IPS-11a (cell line): ENCODE measurements around the gene EHD3.
"Not testable (repeated sequence)": the region's sequence is repeated elsewhere in the genome, so short reads cannot be mapped to it uniquely, and the experiment has no call there.

Source experiments
- H3K4me3 ChIP-seq: one replicate; pipeline ENCODE4 v1.5.1; 2013; ENCODE audit warnings: low read depth, low read length, control low read depth

The EHD3 gene

DNA sequence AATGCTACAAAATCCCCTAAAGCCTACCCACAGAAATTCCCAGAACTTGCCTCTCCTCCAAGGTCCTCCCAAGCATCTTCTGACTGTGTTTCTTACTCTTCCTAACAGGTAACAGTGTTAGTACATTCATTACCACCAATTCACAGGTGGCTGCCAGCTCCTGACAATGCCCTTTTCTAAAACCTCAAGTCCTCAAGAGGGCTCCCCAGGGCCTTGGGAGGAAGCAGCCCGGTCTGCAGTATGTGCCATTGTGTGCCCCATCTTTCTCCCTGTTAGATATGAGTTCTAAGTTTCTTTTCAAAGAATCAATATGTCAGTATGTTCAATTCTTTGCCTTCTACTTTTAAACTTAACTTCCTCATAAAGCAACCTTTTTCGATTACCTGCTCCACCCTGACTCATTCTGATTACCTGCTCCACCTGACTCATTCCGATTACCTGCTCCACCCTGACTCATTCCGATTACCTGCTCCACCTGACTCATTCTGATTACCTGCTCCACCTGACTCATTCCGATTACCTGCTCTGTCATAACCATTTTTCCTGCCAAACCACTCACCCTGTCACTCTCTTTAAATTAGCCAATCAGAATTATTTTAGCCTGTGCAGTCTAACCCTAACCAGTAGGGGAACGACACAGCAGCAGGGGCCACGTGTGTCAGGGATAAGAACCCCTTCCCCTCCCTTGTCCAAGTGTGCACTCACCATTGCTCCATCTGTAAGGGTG lies 49.4 kb downstream of the EHD3 start:
- not testable (repeated sequence) for H3K4me3 ChIP-seq

- no peak overlapping the region for H3K4me3 ChIP-seq
Observed at GRCh38 chr2:31284107-31284506, 50.2 kb downstream of the EHD3 start.

GRCh38 chr2:31286230-31286629 lies 52.3 kb downstream of the EHD3 start:
- no peak overlapping the region for H3K4me3 ChIP-seq

DNA sequence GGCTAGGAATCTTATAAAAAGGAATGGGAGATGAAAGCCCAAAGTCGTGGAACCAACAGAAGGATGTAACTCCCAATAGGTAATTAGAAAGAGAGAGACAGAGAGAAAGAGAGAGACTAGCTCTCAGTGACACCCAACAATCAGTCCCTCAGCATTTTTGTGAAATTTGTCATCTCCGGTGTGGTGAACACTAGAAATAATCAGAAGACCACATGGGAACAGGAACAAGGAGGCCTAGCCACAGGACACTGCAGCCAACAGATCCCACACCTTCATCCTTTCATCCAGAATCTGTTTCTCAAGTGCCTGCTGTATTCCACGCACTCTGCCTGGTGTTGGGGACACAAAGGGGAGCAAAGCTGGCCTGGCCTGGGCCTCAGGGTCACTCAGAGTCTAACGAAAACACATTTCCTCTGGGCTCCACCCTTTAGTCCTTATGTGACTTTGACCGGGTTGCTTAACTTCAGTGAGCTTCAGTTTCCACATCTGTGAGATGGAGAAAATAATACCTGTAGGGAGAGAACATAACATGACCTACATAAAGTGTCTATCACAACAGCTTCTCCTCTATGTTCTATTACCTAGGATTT lies 53.1 kb downstream of the EHD3 start:
- H3K4me3 ChIP-seq = no peak overlapping the region

GRCh38 chr2:31287654-31288053 lies 53.7 kb downstream of the EHD3 start:
- no peak overlapping the region for H3K4me3 ChIP-seq

GRCh38 chr2:31294196-31294595 lies 60.2 kb downstream of the EHD3 start:
- no peak overlapping the region for H3K4me3 ChIP-seq

GRCh38 chr2:31296641-31297287 lies 62.8 kb downstream of the EHD3 start:
- no peak overlapping the region for H3K4me3 ChIP-seq

DNA sequence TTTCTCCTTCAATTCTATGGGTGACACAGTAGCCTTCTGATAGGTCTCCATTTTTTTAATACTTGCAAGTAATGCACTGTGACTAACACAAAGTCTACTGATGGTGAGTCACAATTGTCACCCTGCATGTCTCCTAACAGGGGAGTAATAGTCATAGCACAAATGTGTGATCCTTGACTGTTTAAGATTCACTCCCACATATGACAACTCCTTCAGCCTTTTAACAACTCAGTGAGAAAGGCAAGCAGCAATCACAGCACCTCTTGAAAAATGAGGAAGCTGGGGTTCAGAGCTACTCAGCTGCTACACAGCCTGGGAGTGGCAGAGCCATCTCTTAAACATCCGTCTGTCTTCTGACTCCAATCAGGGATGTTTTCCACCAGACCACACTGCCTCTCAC lies 63.8 kb downstream of the EHD3 start:
- H3K4me3 ChIP-seq = no peak overlapping the region

- no peak overlapping the region for H3K4me3 ChIP-seq
Observed at GRCh38 chr2:31299547-31299946, 65.6 kb downstream of the EHD3 start.

DNA sequence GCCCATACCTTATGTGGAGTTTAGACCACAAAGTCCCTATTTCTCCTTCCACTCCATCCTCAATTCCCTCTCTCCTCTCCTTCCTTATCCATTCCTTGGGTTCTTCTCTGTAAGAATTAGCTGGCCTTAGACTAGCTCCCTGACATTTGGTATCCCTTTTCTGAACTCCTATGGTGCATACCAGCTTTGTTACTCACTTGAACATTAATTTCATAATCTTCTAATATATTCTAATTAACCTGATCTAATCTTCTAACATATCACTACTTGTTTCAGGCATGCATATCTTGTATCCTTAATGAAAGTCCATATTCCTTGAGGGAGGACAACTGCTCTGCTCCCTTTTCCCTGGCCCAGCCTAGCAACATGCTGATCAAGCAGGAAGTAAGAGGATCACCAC lies 66.4 kb downstream of the EHD3 start:
- no peak overlapping the region for H3K4me3 ChIP-seq

DNA sequence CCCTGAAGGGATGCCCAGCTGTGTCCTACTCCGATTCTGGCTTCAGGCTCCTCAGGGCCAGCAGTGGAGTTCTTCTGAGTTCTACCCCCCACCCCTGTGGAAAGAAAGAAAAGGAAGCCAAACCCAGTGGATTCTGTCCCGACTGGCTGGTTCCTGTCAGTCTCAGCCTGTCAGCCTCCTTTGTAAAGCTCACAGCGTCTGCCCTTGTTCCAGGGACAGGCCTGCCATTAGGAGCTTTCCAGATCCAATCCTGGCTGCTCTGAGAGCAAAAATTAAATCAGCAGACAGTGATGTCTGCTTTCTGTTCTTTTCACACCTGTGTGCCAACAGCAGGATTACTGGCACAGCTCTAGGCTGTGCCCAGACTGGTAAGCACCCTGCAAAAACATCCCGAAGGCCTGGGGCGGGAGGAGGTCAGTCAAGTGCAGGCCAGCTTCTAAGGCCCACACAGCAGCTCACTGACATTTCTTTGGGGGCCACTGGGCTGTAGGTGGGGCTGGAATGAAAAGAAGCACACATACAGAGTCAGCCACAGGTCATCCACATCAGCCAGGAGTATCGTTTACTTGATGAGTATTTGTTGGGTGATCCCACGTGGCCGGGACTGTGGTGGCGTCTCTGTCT lies 69.1 kb downstream of the EHD3 start:
- H3K4me3 ChIP-seq = no peak overlapping the region

DNA sequence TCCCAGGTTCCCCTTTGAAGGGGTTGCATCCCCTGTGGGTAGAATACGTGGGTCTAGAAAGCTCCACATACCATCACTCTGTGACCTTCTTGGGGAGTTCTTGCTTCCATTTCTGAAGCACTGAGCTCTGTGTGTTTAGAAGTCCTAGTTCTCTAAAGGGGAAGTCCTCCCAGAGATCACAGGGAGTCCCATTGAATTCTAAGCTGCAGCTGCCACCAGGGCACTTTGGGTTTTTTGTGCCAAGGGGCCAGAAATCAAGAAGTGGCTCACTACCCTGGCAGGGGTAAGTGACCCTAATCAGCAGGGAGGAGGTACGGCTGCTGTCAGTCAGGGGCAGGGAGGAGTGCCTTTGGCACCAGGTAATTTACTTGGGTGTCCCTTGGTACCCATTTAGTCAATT lies 70.9 kb downstream of the EHD3 start:
- H3K4me3 ChIP-seq = no peak overlapping the region

GRCh38 chr2:31312898-31313297 lies 78.9 kb downstream of the EHD3 start:
- H3K4me3 ChIP-seq = no peak overlapping the region

- H3K4me3 ChIP-seq = no peak overlapping the region
Observed at GRCh38 chr2:31314761-31315160, 80.8 kb downstream of the EHD3 start.

DNA sequence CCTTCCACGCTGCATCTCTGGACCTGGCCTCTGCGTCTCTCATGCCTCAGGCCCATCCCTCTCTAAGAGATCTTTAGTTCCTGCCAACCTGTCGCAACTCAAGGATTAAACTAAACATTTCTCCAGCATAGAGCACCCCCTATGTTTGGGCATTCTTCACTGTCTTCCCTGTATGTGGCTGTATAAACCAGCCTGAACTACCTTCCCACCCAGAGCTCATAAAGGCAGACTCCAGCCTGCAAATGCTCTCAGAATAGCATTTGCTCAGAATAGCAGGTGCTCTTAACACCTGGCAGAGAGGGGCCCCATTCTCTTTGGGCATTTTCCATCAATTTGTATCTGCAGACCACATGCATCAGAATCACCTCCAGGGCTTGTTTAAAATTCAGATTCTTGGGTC lies 83.4 kb downstream of the EHD3 start:
- H3K4me3 ChIP-seq = no peak overlapping the region

GRCh38 chr2:31318361-31319336 lies 84.7 kb downstream of the EHD3 start:
- no peak overlapping the region for H3K4me3 ChIP-seq
